Measurements from ENCODE around the gene NOD2. TPM values are rescaled to one million over a fixed set of nuclear protein-coding genes. Genes with fewer than 3 reads are reported as not detected.

Gene NOD2
- total RNA-seq, 1 experiment from 2014 or later = 0.11 TPM

DNA sequence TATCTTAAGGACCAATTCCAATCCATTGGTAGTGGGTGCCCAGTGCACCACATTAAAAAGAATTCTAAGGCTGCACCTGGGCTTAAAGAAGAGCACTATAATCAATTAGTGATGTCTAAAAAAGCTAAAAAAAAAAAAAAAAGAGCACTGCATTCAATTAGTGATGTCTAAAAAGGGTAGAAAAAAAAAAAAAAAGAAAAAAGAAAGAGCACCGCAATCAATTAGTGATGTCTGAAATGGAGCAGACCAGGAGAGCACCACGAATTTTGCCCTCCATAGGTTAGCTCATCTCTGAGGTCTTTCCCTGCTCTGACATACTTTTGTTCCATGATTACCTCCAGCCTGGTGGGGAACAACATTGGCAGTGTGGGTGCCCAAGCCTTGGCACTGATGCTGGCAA is 29.6 kb downstream of the NOD2 start:
- ATAC-seq (no peak), DNase-seq (ENCODE audit: low spot score) (no peak)
- POLR2A ChIA-PET = no interaction called here
- Mint-ChIP-seq H3K27ac (no peak overlapping the region), H3K9me3 (peaks cover 22% of the 10 kb centered on the region), H3K4me3 (no peak overlapping the region), H3K36me3 (peaks cover 5% of the 10 kb centered on the region; the same call in 1 of the 2 replicates), H3K27me3 (ENCODE audit: low read depth) (no peaks in the 10 kb centered on the region), H3K4me1 (peaks cover 12% of the 10 kb centered on the region)
- no peak for TF ChIP-seq GRHL2 (CRISPR knock-in tag; IDR thresholded peaks at IDR 0.05; ENCODE audit: insufficient replicate concordance, severe bottlenecking)
- TF ChIP-seq ZNF423 (CRISPR knock-in tag; IDR thresholded peaks at IDR 0.05) = no peak
- TF ChIP-seq, protein P1, sequence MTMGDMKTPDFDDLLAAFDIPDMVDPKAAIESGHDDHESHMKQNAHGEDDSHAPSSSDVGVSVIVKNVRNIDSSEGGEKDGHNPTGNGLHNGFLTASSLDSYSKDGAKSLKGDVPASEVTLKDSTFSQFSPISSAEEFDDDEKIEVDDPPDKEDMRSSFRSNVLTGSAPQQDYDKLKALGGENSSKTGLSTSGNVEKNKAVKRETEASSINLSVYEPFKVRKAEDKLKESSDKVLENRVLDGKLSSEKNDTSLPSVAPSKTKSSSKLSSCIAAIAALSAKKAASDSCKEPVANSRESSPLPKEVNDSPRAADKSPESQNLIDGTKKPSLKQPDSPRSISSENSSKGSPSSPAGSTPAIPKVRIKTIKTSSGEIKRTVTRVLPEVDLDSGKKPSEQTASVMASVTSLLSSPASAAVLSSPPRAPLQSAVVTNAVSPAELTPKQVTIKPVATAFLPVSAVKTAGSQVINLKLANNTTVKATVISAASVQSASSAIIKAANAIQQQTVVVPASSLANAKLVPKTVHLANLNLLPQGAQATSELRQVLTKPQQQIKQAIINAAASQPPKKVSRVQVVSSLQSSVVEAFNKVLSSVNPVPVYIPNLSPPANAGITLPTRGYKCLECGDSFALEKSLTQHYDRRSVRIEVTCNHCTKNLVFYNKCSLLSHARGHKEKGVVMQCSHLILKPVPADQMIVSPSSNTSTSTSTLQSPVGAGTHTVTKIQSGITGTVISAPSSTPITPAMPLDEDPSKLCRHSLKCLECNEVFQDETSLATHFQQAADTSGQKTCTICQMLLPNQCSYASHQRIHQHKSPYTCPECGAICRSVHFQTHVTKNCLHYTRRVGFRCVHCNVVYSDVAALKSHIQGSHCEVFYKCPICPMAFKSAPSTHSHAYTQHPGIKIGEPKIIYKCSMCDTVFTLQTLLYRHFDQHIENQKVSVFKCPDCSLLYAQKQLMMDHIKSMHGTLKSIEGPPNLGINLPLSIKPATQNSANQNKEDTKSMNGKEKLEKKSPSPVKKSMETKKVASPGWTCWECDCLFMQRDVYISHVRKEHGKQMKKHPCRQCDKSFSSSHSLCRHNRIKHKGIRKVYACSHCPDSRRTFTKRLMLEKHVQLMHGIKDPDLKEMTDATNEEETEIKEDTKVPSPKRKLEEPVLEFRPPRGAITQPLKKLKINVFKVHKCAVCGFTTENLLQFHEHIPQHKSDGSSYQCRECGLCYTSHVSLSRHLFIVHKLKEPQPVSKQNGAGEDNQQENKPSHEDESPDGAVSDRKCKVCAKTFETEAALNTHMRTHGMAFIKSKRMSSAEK (CRISPR knock-in tag; IDR thresholded peaks at IDR 0.05; ENCODE audit: borderline replicate concordance) = no peak
- TF ChIP-seq GTF2I (CRISPR knock-in tag; conservative IDR thresholded peaks at IDR 0.05) = no peak
- TF ChIP-seq ZNF121 (CRISPR knock-in tag; IDR thresholded peaks at IDR 0.05) = no peak
- no peak for TF ChIP-seq ZNF671 (CRISPR knock-in tag; IDR thresholded peaks at IDR 0.05)
- no peak for TF ChIP-seq ZBTB21 (CRISPR knock-in tag; IDR thresholded peaks at IDR 0.05; ENCODE audit: borderline replicate concordance)
- no peak for TF ChIP-seq ZNF396 (CRISPR knock-in tag; IDR thresholded peaks at IDR 0.05; ENCODE audit: borderline replicate concordance)
- no peak for TF ChIP-seq GABPB1 (CRISPR knock-in tag; IDR thresholded peaks at IDR 0.05)
- TF ChIP-seq ETV6 (CRISPR knock-in tag; IDR thresholded peaks at IDR 0.05) = no peak
- TF ChIP-seq, protein P2, sequence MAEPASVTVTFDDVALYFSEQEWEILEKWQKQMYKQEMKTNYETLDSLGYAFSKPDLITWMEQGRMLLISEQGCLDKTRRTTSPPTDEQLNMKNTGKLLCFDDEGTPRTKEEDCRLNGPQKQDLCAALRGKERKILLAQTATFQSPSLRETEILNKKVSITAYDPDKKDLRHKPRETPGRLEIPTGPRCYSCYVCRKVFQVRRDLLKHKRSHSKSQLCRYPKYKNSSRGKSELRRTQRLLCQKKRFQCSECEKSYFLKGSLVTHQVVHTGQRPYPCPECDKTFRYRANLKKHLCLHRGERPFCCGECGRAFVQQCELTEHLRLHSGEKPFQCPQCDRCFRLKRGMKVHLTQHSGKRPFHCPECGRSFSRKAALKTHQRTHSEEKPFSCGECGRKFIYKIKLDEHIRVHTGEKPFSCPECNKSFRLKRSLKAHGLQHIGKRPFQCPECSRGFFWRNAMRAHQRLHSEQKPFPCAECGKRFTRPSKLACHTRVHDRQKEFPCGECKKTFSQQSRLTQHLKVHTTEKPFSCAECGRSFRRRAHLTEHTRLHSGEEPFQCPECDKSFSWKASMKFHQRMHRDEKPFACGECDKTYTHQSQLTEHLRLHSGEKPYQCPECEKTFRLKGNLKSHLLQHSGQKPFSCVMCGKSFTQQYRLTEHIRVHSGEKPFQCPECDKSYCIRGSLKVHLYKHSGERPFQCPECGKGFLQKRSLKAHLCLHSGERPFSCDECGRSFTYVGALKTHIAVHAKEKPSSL (CRISPR knock-in tag; conservative IDR thresholded peaks at IDR 0.05) = no peak
- TF ChIP-seq, protein P3, sequence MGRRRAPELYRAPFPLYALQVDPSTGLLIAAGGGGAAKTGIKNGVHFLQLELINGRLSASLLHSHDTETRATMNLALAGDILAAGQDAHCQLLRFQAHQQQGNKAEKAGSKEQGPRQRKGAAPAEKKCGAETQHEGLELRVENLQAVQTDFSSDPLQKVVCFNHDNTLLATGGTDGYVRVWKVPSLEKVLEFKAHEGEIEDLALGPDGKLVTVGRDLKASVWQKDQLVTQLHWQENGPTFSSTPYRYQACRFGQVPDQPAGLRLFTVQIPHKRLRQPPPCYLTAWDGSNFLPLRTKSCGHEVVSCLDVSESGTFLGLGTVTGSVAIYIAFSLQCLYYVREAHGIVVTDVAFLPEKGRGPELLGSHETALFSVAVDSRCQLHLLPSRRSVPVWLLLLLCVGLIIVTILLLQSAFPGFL (CRISPR knock-in tag; IDR thresholded peaks at IDR 0.05; ENCODE audit: borderline replicate concordance) = no peak
- TF ChIP-seq, protein P4, sequence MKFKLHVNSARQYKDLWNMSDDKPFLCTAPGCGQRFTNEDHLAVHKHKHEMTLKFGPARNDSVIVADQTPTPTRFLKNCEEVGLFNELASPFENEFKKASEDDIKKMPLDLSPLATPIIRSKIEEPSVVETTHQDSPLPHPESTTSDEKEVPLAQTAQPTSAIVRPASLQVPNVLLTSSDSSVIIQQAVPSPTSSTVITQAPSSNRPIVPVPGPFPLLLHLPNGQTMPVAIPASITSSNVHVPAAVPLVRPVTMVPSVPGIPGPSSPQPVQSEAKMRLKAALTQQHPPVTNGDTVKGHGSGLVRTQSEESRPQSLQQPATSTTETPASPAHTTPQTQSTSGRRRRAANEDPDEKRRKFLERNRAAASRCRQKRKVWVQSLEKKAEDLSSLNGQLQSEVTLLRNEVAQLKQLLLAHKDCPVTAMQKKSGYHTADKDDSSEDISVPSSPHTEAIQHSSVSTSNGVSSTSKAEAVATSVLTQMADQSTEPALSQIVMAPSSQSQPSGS (CRISPR knock-in tag; IDR thresholded peaks at IDR 0.05; ENCODE audit: borderline replicate concordance, low read depth) = no peak
- CTCF ChIA-PET = interaction anchor here (0.9 kb wide), 1 partner anchor 83 kb away, joined by 4 read pairs; no protein-coding TSS in a partner anchor

DNA sequence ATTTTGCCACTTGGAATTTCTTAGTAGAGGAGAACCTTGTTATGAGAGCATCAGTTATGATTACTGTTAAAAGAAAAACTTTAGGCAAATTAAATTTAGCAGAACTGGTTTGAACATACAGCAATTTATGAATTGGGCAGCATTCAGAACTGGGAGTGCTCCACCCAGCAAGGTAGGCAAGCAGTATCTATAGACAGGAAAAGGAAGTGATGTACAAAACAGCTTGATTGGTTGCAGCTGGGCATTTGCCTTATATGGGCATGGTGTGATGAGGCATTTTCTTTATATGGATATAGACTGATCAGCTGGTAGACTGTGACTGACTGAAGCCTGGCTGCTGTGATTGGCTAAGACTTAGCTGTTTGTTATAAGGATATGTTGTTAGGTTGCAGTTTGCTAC is 30.9 kb downstream of the NOD2 start:
- Mint-ChIP-seq H3K36me3 (peaks cover 5% of the 10 kb centered on the region; the same call in 1 of the 2 replicates), H3K27ac (no peak overlapping the region), H3K4me1 (peaks cover 7% of the 10 kb centered on the region), H3K4me3 (no peak overlapping the region), H3K27me3 (ENCODE audit: low read depth) (no peaks in the 10 kb centered on the region), H3K9me3 (peaks cover 22% of the 10 kb centered on the region)
- POLR2A ChIA-PET = no interaction called here
- DNase-seq (ENCODE audit: low spot score) = no peak
- ATAC-seq = no peak
- CTCF ChIA-PET = interaction anchor here (2.7 kb wide), 1 partner anchor 82 kb away, joined by 11 read pairs; no protein-coding TSS in a partner anchor
- no peak for TF ChIP-seq TP53 (CRISPR knock-in tag; IDR thresholded peaks at IDR 0.05)
- TF ChIP-seq TEAD1 (CRISPR knock-in tag; IDR thresholded peaks at IDR 0.05) = no peak
- no peak for TF ChIP-seq ZNF423 (CRISPR knock-in tag; IDR thresholded peaks at IDR 0.05)
- TF ChIP-seq, protein P1 (CRISPR knock-in tag; IDR thresholded peaks at IDR 0.05; ENCODE audit: borderline replicate concordance) = no peak
- TF ChIP-seq, protein P5, sequence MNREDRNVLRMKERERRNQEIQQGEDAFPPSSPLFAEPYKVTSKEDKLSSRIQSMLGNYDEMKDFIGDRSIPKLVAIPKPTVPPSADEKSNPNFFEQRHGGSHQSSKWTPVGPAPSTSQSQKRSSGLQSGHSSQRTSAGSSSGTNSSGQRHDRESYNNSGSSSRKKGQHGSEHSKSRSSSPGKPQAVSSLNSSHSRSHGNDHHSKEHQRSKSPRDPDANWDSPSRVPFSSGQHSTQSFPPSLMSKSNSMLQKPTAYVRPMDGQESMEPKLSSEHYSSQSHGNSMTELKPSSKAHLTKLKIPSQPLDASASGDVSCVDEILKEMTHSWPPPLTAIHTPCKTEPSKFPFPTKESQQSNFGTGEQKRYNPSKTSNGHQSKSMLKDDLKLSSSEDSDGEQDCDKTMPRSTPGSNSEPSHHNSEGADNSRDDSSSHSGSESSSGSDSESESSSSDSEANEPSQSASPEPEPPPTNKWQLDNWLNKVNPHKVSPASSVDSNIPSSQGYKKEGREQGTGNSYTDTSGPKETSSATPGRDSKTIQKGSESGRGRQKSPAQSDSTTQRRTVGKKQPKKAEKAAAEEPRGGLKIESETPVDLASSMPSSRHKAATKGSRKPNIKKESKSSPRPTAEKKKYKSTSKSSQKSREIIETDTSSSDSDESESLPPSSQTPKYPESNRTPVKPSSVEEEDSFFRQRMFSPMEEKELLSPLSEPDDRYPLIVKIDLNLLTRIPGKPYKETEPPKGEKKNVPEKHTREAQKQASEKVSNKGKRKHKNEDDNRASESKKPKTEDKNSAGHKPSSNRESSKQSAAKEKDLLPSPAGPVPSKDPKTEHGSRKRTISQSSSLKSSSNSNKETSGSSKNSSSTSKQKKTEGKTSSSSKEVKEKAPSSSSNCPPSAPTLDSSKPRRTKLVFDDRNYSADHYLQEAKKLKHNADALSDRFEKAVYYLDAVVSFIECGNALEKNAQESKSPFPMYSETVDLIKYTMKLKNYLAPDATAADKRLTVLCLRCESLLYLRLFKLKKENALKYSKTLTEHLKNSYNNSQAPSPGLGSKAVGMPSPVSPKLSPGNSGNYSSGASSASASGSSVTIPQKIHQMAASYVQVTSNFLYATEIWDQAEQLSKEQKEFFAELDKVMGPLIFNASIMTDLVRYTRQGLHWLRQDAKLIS (CRISPR knock-in tag; IDR thresholded peaks at IDR 0.05; ENCODE audit: borderline replicate concordance) = no peak
- TF ChIP-seq, protein P6, sequence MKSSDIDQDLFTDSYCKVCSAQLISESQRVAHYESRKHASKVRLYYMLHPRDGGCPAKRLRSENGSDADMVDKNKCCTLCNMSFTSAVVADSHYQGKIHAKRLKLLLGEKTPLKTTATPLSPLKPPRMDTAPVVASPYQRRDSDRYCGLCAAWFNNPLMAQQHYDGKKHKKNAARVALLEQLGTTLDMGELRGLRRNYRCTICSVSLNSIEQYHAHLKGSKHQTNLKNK (CRISPR knock-in tag; IDR thresholded peaks at IDR 0.05) = no peak
